Measurements from ENCODE around the gene TULP3.

TULP3 gene

GRCh38 chr12:2977776-2978175, 87.1 kb downstream of the TULP3 start:
- DNase-seq: no peak

GRCh38 chr12:2979806-2980205, 89.1 kb downstream of the TULP3 start:
- no peak for DNase-seq

- no peak for DNase-seq
Measured at GRCh38 chr12:2980630-2981029, 89.9 kb downstream of the TULP3 start.

GRCh38 chr12:2982361-2982760, 91.7 kb downstream of the TULP3 start:
- DNase-seq: no peak

GRCh38 chr12:2984249-2984648, 93.6 kb downstream of the TULP3 start:
- no peak for DNase-seq

GRCh38 chr12:2984698-2985097, 94.0 kb downstream of the TULP3 start:
- DNase-seq: no peak

- no peak for DNase-seq
Measured at GRCh38 chr12:2986876-2987275, 96.2 kb downstream of the TULP3 start.

GRCh38 chr12:2988494-2988893, 97.8 kb downstream of the TULP3 start:
- DNase-seq: no peak
